Adipose tissue (tissue), 3 donors: ENCODE data around the gene RNF10. TPM values are rescaled to one million over a fixed set of nuclear protein-coding genes. Genes with fewer than 3 reads are reported as not detected.

Experiments used
- H3K27ac ChIP-seq: one replicate; pipeline ENCODE4 v1.5.1; 2013; ENCODE audit warnings: low read depth, low read length
- WGBS, 3 donors: extraction: QIAGEN DNeasy Blood & Tissue Kit; methylation state at CpG; one replicate each; pipeline ENCODE4 v1.1.7; 2013; 5-methylcytosine and 5-hydroxymethylcytosine counted together
- polyA plus RNA-seq, 3 donors: library from polyadenylated mRNA; stranded (reverse); fragments of 200-250 nt; gene quantifications; one replicate each; pipeline ENCODE4 v1.2.3, GENCODE V29; 2013
- donor health status: healthy with polysubstance abuse.
- donor health status: Bipolar disorder and iron deficiency.
- donor health status: healthy.

Gene RNF10
- polyA plus RNA-seq, 3 donors: 54.4 to 141 (median 103) TPM

- WGBS, 3 donors: 88 to 93% (median 92%) methylated on average over 2 of the region's 2 CpGs
Measured at GRCh38 chr12:120557589-120557988, 23.4 kb downstream of the RNF10 start.

GRCh38 chr12:120562906-120563305 lies 28.8 kb downstream of the RNF10 start:
- H3K27ac ChIP-seq: no peak overlapping the region
- 79 to 88% (median 81%) methylated on average over 8 of the region's 8 CpGs for WGBS, 3 donors

More at GRCh38 chr12:120557589-120557988, 23.4 kb downstream of the RNF10 start:
- no peak overlapping the region for H3K27ac ChIP-seq

GRCh38 chr12:120563495-120563894 lies 29.3 kb downstream of the RNF10 start:
- 92 to 95% (median 93%) methylated on average over 11 of the region's 11 CpGs for WGBS, 3 donors
- no peak overlapping the region for H3K27ac ChIP-seq

GRCh38 chr12:120571299-120571698 lies 37.1 kb downstream of the RNF10 start:
- WGBS, 3 donors: 68 to 76% (median 71%) methylated on average over 5 of the region's 5 CpGs

GRCh38 chr12:120573560-120573959 lies 39.4 kb downstream of the RNF10 start:
- WGBS, 3 donors: 58 to 75% (median 60%) methylated on average over 6 of the region's 6 CpGs
- no peak overlapping the region for H3K27ac ChIP-seq

More at GRCh38 chr12:120571299-120571698, 37.1 kb downstream of the RNF10 start:
- H3K27ac ChIP-seq: no peak overlapping the region

- WGBS, 3 donors: 63 to 93% (median 81%) methylated on average over 2 of the region's 2 CpGs
- H3K27ac ChIP-seq: no peak overlapping the region
Measured at GRCh38 chr12:120574106-120574505, 40.0 kb downstream of the RNF10 start.

GRCh38 chr12:120579179-120579578 lies 45.0 kb downstream of the RNF10 start:
- no peak overlapping the region for H3K27ac ChIP-seq
- WGBS, 3 donors: 52 to 93% (median 75%) methylated on average over 1 of the region's 1 CpG

GRCh38 chr12:120580787-120581723 lies 46.9 kb downstream of the RNF10 start, which contains the start of gene POP5:
POP5 (minus strand) TSS chr12:120581402; CDS start chr12:120581362, 40 bp downstream.
- 0 to 1% (median 0%) methylated on average over 55 to 56 of the region's 56 CpGs for WGBS, 3 donors
- H3K27ac ChIP-seq: no peak within 1 kb of the TSS

- H3K27ac ChIP-seq: no peak overlapping the region
- WGBS, 3 donors: 23 to 36% (median 34%) methylated on average over 9 of the region's 9 CpGs
Measured at GRCh38 chr12:120581998-120582397, 47.8 kb downstream of the RNF10 start.

- WGBS, 3 donors: 17 to 18% (median 18%) methylated on average over 20 of the region's 20 CpGs
- no peak overlapping the region for H3K27ac ChIP-seq
Measured at GRCh38 chr12:120583478-120584030, 49.4 kb downstream of the RNF10 start.

GRCh38 chr12:120584343-120585149 lies 50.4 kb downstream of the RNF10 start:
- WGBS, 3 donors: 2 to 3% (median 2%) methylated on average over 61 to 65 of the region's 65 CpGs
- no peak overlapping the region for H3K27ac ChIP-seq

GRCh38 chr12:120586206-120586605 lies 52.0 kb downstream of the RNF10 start:
- no peak overlapping the region for H3K27ac ChIP-seq
- 70 to 74% (median 72%) methylated on average over 7 of the region's 7 CpGs for WGBS, 3 donors

GRCh38 chr12:120586860-120587259 lies 52.7 kb downstream of the RNF10 start:
- WGBS, 3 donors: 86 to 94% (median 90%) methylated on average over 2 of the region's 2 CpGs

GRCh38 chr12:120588371-120588770 lies 54.2 kb downstream of the RNF10 start:
- no peak overlapping the region for H3K27ac ChIP-seq
- WGBS, 3 donors: 94 to 100% (median 100%) methylated on average over 1 of the region's 1 CpG

More at GRCh38 chr12:120586860-120587259, 52.7 kb downstream of the RNF10 start:
- no peak overlapping the region for H3K27ac ChIP-seq

GRCh38 chr12:120588948-120589930 lies 55.1 kb downstream of the RNF10 start:
- H3K27ac ChIP-seq: no peak overlapping the region
- 58 to 81% (median 65%) methylated on average over 17 of the region's 17 CpGs for WGBS, 3 donors

- 72 to 89% (median 83%) methylated on average over 6 of the region's 6 CpGs for WGBS, 3 donors
- H3K27ac ChIP-seq: no peak overlapping the region
Measured at GRCh38 chr12:120590741-120591407, 56.7 kb downstream of the RNF10 start.
